Islet precursor cell (in vitro differentiated cells): ENCODE data around the gene EDN1.
A peak's percentile ranks its signal among the peaks of the same experiment; 100 is the strongest.
"Not testable (repeated sequence)": the region's sequence is repeated elsewhere in the genome, so short reads cannot be mapped to it uniquely, and the experiment has no call there.

Source experiments
- DNase-seq: peaks from one replicate; pipeline ENCODE4 v3.0.0-alpha.2; 2018

The EDN1 gene

GRCh38 chr6:12295558-12296254 is 5.5 kb downstream of the EDN1 start:
- DNase-seq: no peak

- no peak for DNase-seq
Observed at GRCh38 chr6:12296255-12296573, 6.1 kb downstream of the EDN1 start.

GRCh38 chr6:12296604-12297003 is 6.4 kb downstream of the EDN1 start:
- no peak for DNase-seq

GRCh38 chr6:12297363-12298016 is 7.3 kb downstream of the EDN1 start:
- no peak for DNase-seq

GRCh38 chr6:12298017-12298978 is 8.1 kb downstream of the EDN1 start:
- DNase-seq: no peak

- DNase-seq: peak; percentile 73
Observed at GRCh38 chr6:12298995-12299394, 8.8 kb downstream of the EDN1 start.

GRCh38 chr6:12301018-12301417 is 10.9 kb downstream of the EDN1 start:
- no peak for DNase-seq

- DNase-seq: no peak
Observed at GRCh38 chr6:12304487-12304886, 14.3 kb downstream of the EDN1 start.

GRCh38 chr6:12309070-12309469 is 18.9 kb downstream of the EDN1 start:
- DNase-seq: no peak

- no peak for DNase-seq
Observed at GRCh38 chr6:12311106-12311505, 20.9 kb downstream of the EDN1 start.

- DNase-seq: peak; percentile 64
Observed at GRCh38 chr6:12312736-12313135, 22.6 kb downstream of the EDN1 start.

- DNase-seq: no peak
Observed at GRCh38 chr6:12313306-12313991, 23.3 kb downstream of the EDN1 start.

- DNase-seq: no peak
Observed at GRCh38 chr6:12313992-12314589, 23.9 kb downstream of the EDN1 start.

GRCh38 chr6:12314751-12315150 is 24.6 kb downstream of the EDN1 start:
- DNase-seq: no peak

- DNase-seq: no peak
Observed at GRCh38 chr6:12315292-12316081, 25.3 kb downstream of the EDN1 start.

GRCh38 chr6:12318749-12319148 is 28.6 kb downstream of the EDN1 start:
- no peak for DNase-seq

GRCh38 chr6:12320074-12320473 is 29.9 kb downstream of the EDN1 start:
- not testable (repeated sequence) for DNase-seq

- DNase-seq: peak; percentile 93
Observed at GRCh38 chr6:12324099-12324498, 33.9 kb downstream of the EDN1 start.

GRCh38 chr6:12324748-12325147 is 34.6 kb downstream of the EDN1 start:
- peak; percentile 80 for DNase-seq

GRCh38 chr6:12325872-12326271 is 35.7 kb downstream of the EDN1 start:
- DNase-seq: no peak

GRCh38 chr6:12327391-12327790 is 37.2 kb downstream of the EDN1 start:
- DNase-seq: peak; percentile 65

GRCh38 chr6:12327988-12328387 is 37.8 kb downstream of the EDN1 start:
- DNase-seq: no peak
